H1 (cell line): ENCODE results near the gene SHANK2. TPM values are rescaled to one million over a fixed set of nuclear protein-coding genes. Genes with fewer than 3 reads are reported as not detected.
A peak's percentile ranks its signal among the peaks of the same experiment; 100 is the strongest.

ENCODE experiments used
- CTCF ChIA-PET: fragments of 300-600 bp; sonication (Branson Sonifier 250); formaldehyde crosslinking; loops from one replicate; lab custom pipeline; 2021; ENCODE audit not compliant: partially characterized antibody; lab: Charles Lee
- POLR2A ChIA-PET: fragments of 300-600 bp; sonication (Branson Sonifier 250); formaldehyde crosslinking; loops from one replicate; lab custom pipeline; 2021; ENCODE audit warnings: inconsistent platforms; ENCODE audit not compliant: partially characterized antibody; lab: Charles Lee
- DNase-seq, 2 experiments: peaks; one replicate each; pipeline versions ENCODE4 v3.0.0 to v3.0.0-alpha.2; 2010 to 2022; ENCODE audit warnings: low spot score in 2 of 2, low read depth in 1 of 2, mixed read lengths in 1 of 2
- FAIRE-seq: peaks from 2 replicates; lab custom pipeline; 2011; peaks lifted over from hg19 to GRCh38; lab: Jason Lieb, UNC
- H2AFZ ChIP-seq: 2 replicates; pipeline ENCODE4 v1.8.1; 2012; ENCODE audit warnings: low read length, inconsistent platforms
- H2AK5ac ChIP-seq: 2 replicates; pipeline ENCODE4 v1.6.1; 2013; ENCODE audit warnings: low read depth, low read length
- H2BK120ac ChIP-seq: replicated peaks from 2 replicates; pipeline ENCODE3; 2013; ENCODE audit warnings: low read depth, low read length, inconsistent platforms
- H2BK12ac ChIP-seq: 2 replicates; pipeline ENCODE4 v1.6.1; 2013; ENCODE audit warnings: low read depth, low read length
- H2BK15ac ChIP-seq: 2 replicates; pipeline ENCODE4 v1.6.1; 2013; ENCODE audit warnings: low read length
- H2BK20ac ChIP-seq: 2 replicates; pipeline ENCODE4 v1.6.1; 2013; ENCODE audit warnings: low read length
- H2BK5ac ChIP-seq: 2 replicates; pipeline ENCODE4 v1.6.1; 2013; ENCODE audit warnings: low read depth, low read length
- H3K14ac ChIP-seq: 2 replicates; pipeline ENCODE4 v1.6.1; 2013; ENCODE audit warnings: inconsistent platforms; ENCODE audit not compliant: insufficient read length
- H3K18ac ChIP-seq: 2 replicates; pipeline ENCODE4 v1.6.1; 2013; ENCODE audit warnings: low read length; ENCODE audit errors: extremely low read depth
- H3K23ac ChIP-seq: 2 replicates; pipeline ENCODE4 v1.6.1; 2013; ENCODE audit warnings: inconsistent platforms; ENCODE audit not compliant: insufficient read length
- H3K23me2 ChIP-seq: 2 replicates; pipeline ENCODE4 v1.6.1; 2013; ENCODE audit warnings: low read depth, low read length
- H3K27ac ChIP-seq: 2 replicates; pipeline ENCODE4 v1.6.1; 2011; ENCODE audit warnings: low read depth, low read length, inconsistent platforms
- H3K27me3 ChIP-seq, 4 experiments: replicated peaks in 1 of 4; 1 replicate in 1 of 4; 2 replicates in 3 of 4; pipeline versions ENCODE4 v1.6.1 to v1.8.1; 2011 to 2013; ENCODE audit warnings: low read length in 3 of 4, mild to moderate bottlenecking in 3 of 4, inconsistent platforms in 2 of 4, mixed read lengths in 2 of 4, moderate library complexity in 1 of 4; ENCODE audit not compliant: control insufficient read depth in 3 of 4, insufficient read depth in 3 of 4; ENCODE audit errors: extremely low read depth in 1 of 4
- H3K36me3 ChIP-seq, 4 experiments: 2 replicates each; pipeline versions ENCODE4 v1.6.1 to v1.8.1; 2011 to 2013; ENCODE audit warnings: mild to moderate bottlenecking in 4 of 4, low read length in 3 of 4, moderate library complexity in 2 of 4, control low read depth in 1 of 4, inconsistent platforms in 1 of 4; ENCODE audit not compliant: insufficient read depth in 4 of 4, control insufficient read depth in 2 of 4
- H3K4ac ChIP-seq: replicated peaks from 2 replicates; pipeline ENCODE3; 2013; ENCODE audit warnings: low read length, low read depth, mixed read lengths, inconsistent platforms; ENCODE audit not compliant: insufficient read length
- H3K4me1 ChIP-seq, 4 experiments: replicated peaks in 1 of 4; 1 replicate in 1 of 4; 2 replicates in 3 of 4; pipeline versions ENCODE4 v1.6.1 to v1.8.1; 2011 to 2013; ENCODE audit warnings: low read length in 3 of 4, inconsistent platforms in 2 of 4, mixed read lengths in 1 of 4; ENCODE audit not compliant: insufficient read depth in 4 of 4, control insufficient read depth in 3 of 4
- H3K4me2 ChIP-seq, 2 experiments: 2 replicates each; pipeline versions ENCODE4 v1.6.1 to v1.8.1; 2011 to 2013; ENCODE audit warnings: low read depth in 2 of 2, low read length in 2 of 2, control low read depth in 1 of 2, inconsistent platforms in 1 of 2, mild to moderate bottlenecking in 1 of 2; ENCODE audit not compliant: insufficient read depth in 1 of 2
- H3K4me3 ChIP-seq, 4 experiments: fragments of 200-600, 300-600 bp in 1 of 4; sonication (generic), shearing (Covaris generic), sonication (Bioruptor Twin) in 1 of 4; 2 replicates each; pipeline versions ENCODE4 v1.5.1 to v1.8.1; 2011 to 2016; ENCODE audit warnings: low read length in 4 of 4, low read depth in 3 of 4, control low read depth in 2 of 4, inconsistent platforms in 2 of 4, mild to moderate bottlenecking in 2 of 4, mixed read lengths in 1 of 4, moderate library complexity in 1 of 4; ENCODE audit not compliant: insufficient read depth in 2 of 4; ENCODE audit errors: extremely low read depth in 1 of 4
- H3K56ac ChIP-seq: replicated peaks from 2 replicates; pipeline ENCODE3; 2013; ENCODE audit warnings: low read depth, mild to moderate bottlenecking, mixed read lengths, low read length, inconsistent platforms; ENCODE audit not compliant: insufficient read length
- H3K79me1 ChIP-seq: 2 replicates; pipeline ENCODE4 v1.6.1; 2013; ENCODE audit warnings: low read depth, low read length, control low read depth
- H3K79me2 ChIP-seq, 2 experiments: 2 replicates each; pipeline versions ENCODE4 v1.6.1 to v1.8.1; 2012 to 2013; ENCODE audit warnings: low read length in 2 of 2, mild to moderate bottlenecking in 2 of 2, inconsistent platforms in 1 of 2; ENCODE audit not compliant: insufficient read depth in 2 of 2, control insufficient read depth in 1 of 2
- H3K9ac ChIP-seq, 4 experiments: replicated peaks in 1 of 4; 1 replicate in 1 of 4; 2 replicates in 3 of 4; pipeline versions ENCODE4 v1.6.1 to v1.8.1; 2011 to 2013; ENCODE audit warnings: low read depth in 3 of 4, low read length in 3 of 4, control low read depth in 2 of 4, mild to moderate bottlenecking in 2 of 4, moderate library complexity in 2 of 4, inconsistent platforms in 1 of 4; ENCODE audit errors: extremely low read depth in 1 of 4
- H3K9me3 ChIP-seq, 2 experiments: 2 replicates each; pipeline versions ENCODE4 v1.6.1 to v1.8.1; 2012 to 2013; ENCODE audit warnings: mild to moderate bottlenecking in 2 of 2, moderate library complexity in 2 of 2, control low read depth in 1 of 2, inconsistent platforms in 1 of 2, low read depth in 1 of 2, low read length in 1 of 2, mixed read lengths in 1 of 2; ENCODE audit not compliant: insufficient read depth in 2 of 2
- H4K20me1 ChIP-seq, 2 experiments: replicated peaks in 1 of 2; 2 replicates each; pipeline versions ENCODE3 to v1.8.1; 2011 to 2013; ENCODE audit warnings: inconsistent platforms in 2 of 2, low read length in 2 of 2, mild to moderate bottlenecking in 1 of 2; ENCODE audit not compliant: insufficient read depth in 2 of 2, control insufficient read depth in 1 of 2
- H4K5ac ChIP-seq: 2 replicates; pipeline ENCODE4 v1.6.1; 2013; ENCODE audit warnings: low read length, low read depth, mixed read lengths, inconsistent platforms; ENCODE audit not compliant: insufficient read length
- H4K8ac ChIP-seq: 2 replicates; pipeline ENCODE4 v1.8.0; 2013; ENCODE audit warnings: mild to moderate bottlenecking, moderate library complexity, low read length, inconsistent platforms; ENCODE audit not compliant: insufficient read depth; ENCODE audit errors: extremely low read depth
- H4K91ac ChIP-seq: replicated peaks from 2 replicates; pipeline ENCODE3; 2013; ENCODE audit warnings: low read length, mixed read lengths, inconsistent platforms; ENCODE audit not compliant: insufficient read length
- BCL11A ChIP-seq, 2 experiments: IDR thresholded peaks; one replicate each; pipeline ENCODE4 v1.6.1; 2011; ENCODE audit warnings: low read depth in 2 of 2, low read length in 2 of 2, mild to moderate bottlenecking in 2 of 2
- BRCA1 ChIP-seq: IDR thresholded peaks from 2 replicates; pipeline ENCODE4 v1.6.1; 2012; ENCODE audit warnings: low read depth, low read length, improper control_type of control experiment
- CBX5 ChIP-seq: fragments of 300-800, 300-1000 bp; sonication (generic); IDR thresholded peaks from 2 replicates; pipeline ENCODE4 v1.7.1; 2016; ENCODE audit warnings: antibody characterized with exemption, low read length, low read depth
- CBX8 ChIP-seq: fragments of 300-800, 300-1000 bp; sonication (generic); IDR thresholded peaks from 2 replicates; pipeline ENCODE4 v1.7.1; 2016; ENCODE audit warnings: low read depth, low read length, borderline replicate concordance
- CHD2 ChIP-seq: IDR thresholded peaks from 2 replicates; pipeline ENCODE4 v1.6.1; 2012; ENCODE audit warnings: low read length, improper control_type of control experiment
- EZH2 ChIP-seq: fragments of 200-600 bp; sonication (generic); IDR thresholded peaks from 2 replicates; pipeline ENCODE4 v1.7.1; 2012; ENCODE audit warnings: low read depth, mild to moderate bottlenecking, moderate library complexity, low read length, inconsistent platforms; ENCODE audit not compliant: severe bottlenecking
- GTF2F1 ChIP-seq: IDR thresholded peaks from 2 replicates; pipeline ENCODE4 v1.6.1; 2012; ENCODE audit warnings: low read depth, low read length, improper control_type of control experiment, borderline replicate concordance
- KDM1A ChIP-seq: fragments of 200-600, 300-600 bp; sonication (generic); IDR thresholded peaks from 2 replicates; pipeline ENCODE4 v1.7.1; 2016; ENCODE audit warnings: mild to moderate bottlenecking, low read length, borderline replicate concordance
- TAF7 ChIP-seq: optimal IDR thresholded peaks from 2 replicates; pipeline ENCODE3; 2011; ENCODE audit warnings: low read depth, mild to moderate bottlenecking, inconsistent platforms, low read length, moderate library complexity, borderline replicate concordance
- TBP ChIP-seq: IDR thresholded peaks from 2 replicates; pipeline ENCODE4 v1.6.1; 2011; ENCODE audit warnings: low read depth, low read length, improper control_type of control experiment
- ZNF274 ChIP-seq: IDR thresholded peaks from 2 replicates; pipeline ENCODE4 v1.7.0; 2012; ENCODE audit warnings: low read length, borderline replicate concordance; ENCODE audit errors: extremely low read depth
- WGBS, 2 experiments: shearing (Covaris generic) in 1 of 2; methylation state at CpG; one replicate each; pipeline versions ENCODE4 v1.1.6 to v1.1.7; 2013 to 2015; ENCODE audit warnings: low lambda C conversion rate in 2 of 2, mixed read lengths in 2 of 2, inconsistent platforms in 1 of 2, low coverage in 1 of 2, missing lambda C conversion rate in 1 of 2; ENCODE audit not compliant: insufficient replicate concordance in 2 of 2, insufficient coverage in 1 of 2, insufficient read length in 1 of 2; ENCODE audit errors: extremely low coverage in 1 of 2, missing lambda C conversion rate in 1 of 2; 5-methylcytosine and 5-hydroxymethylcytosine counted together
- polyA plus RNA-seq, 7 experiments: library from polyadenylated mRNA; depleted of rRNA in 3 of 7; stranded (reverse) in 5 of 7; unstranded in 2 of 7; fragments of >200 nt in 5 of 7; fragments of 200-250 nt in 2 of 7; gene quantifications; 1 replicate in 5 of 7; 2 replicates in 1 of 7; 4 replicates in 1 of 7; pipeline versions ENCODE4 v1.2.1 to v1.2.3, GENCODE V29; 2011 to 2013; ENCODE audit warnings: missing spikeins in 2 of 7, mixed read lengths in 2 of 7
- total RNA-seq: library from RNA; stranded (reverse); fragmentation: NEBNext Ultra II Directional; extraction: Animal tissue kit (Norgen Biotek cat#: 25700); gene quantifications from 2 replicates; pipeline ENCODE4 v1.2.1, GENCODE V29; 2021

Gene SHANK2
- total and polyA plus RNA-seq, 2 of the 8 experiments (the other 6 are each of a cell fraction or from before 2014, with no cell fraction given) = 10.1 to 54.2 TPM

DNA sequence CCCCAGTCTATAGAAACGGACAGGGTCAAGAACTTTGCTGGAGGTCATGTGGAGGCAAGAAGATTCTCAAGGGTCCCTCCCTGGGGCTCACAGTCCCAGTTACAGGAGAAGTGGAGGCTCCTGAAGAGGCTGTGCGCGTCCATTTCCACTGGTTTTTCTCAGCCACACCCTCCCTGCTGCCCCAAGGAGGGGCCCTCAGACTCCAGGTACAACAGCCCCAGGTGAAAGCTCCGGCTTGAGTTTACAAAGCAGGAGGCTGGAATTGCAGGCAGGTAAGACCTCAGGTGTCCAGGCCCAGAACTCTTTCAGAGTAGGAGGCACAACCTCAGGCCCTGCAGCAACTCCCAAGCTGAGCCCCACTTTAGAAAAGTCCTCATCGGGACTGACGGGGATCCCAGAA, 3.1 kb downstream of the SHANK2 start:
- no peak overlapping the region for H3K56ac ChIP-seq

More for the DNA sequence above, 3.1 kb downstream of the SHANK2 start:
- Histone ChIP-seq H4K20me1 (peaks cover 0 to 4% of the 10 kb centered on the region in 2 experiments), H2BK5ac (peak overlapping the region; percentile 28; the same call in 1 of the 2 replicates), H2BK20ac (no peak overlapping the region), H3K9ac (no peak overlapping the region), H2AFZ (no peak overlapping the region), H3K36me3 (no peaks in the 10 kb centered on the region), H3K4me2 (peak overlapping the region; percentile 53 to 85), H3K27me3 (no peaks in the 10 kb centered on the region), H2BK12ac (no peak overlapping the region), H3K4ac (no peak overlapping the region), H4K5ac (no peak overlapping the region), H3K18ac (peak overlapping the region; percentile 91; the same call in 1 of the 2 replicates), H2BK120ac (peak overlapping the region; percentile 43), H3K23ac (no peak overlapping the region), H4K91ac (peak overlapping the region; percentile 58), H3K4me1 (peaks cover 25 to 56% (median 50%) of the 10 kb centered on the region in 4 experiments), H3K14ac (no peak overlapping the region), H3K4me3 (peak overlapping the region in 2 of 4 experiments; percentile 15 to 95; a peak in 3 of 8 replicates), H3K27ac (no peak overlapping the region), H4K8ac (no peak overlapping the region), H2AK5ac (no peak overlapping the region), H3K79me1 (peaks cover 2% of the 10 kb centered on the region; the same call in 1 of the 2 replicates), H2BK15ac (no peak overlapping the region), H3K9me3 (no peaks in the 10 kb centered on the region), H3K23me2 (peaks cover 26% of the 10 kb centered on the region; the same call in 1 of the 2 replicates), H3K79me2 (peaks cover 16 to 47% of the 10 kb centered on the region in 2 experiments)
- 71% methylated on average over 6 of the region's 6 CpGs; no CpG with 5 or more reads in 1 of the 2 experiments for WGBS, 2 experiments
- CTCF ChIA-PET = interaction anchor here (1.1 to 2.8 kb wide), 2 partner anchors 129 kb away, joined by 3 to 12 read pairs; no protein-coding TSS in a partner anchor
- FAIRE-seq (no peak), DNase-seq (no peak)
- POLR2A ChIA-PET = interaction anchor here (0.7 to 1.8 kb wide), 4 partner anchors 13 to 80 kb away, joined by 3 to 4 read pairs (median 3); no protein-coding TSS in a partner anchor
- TF ChIP-seq BCL11A (IDR thresholded peaks at IDR 0.05; ENCODE audit: low read depth in 2 of 2, low read length in 2 of 2) (no peak), EZH2 (no peak), CBX5 (no peak), TAF7 (no peak), CBX8 (no peak), GTF2F1 (no peak), BRCA1 (no peak), CHD2 (no peak), ZNF274 (no peak), TBP (no peak), KDM1A (no peak)
